Mesothelial cell of epicardium (in vitro differentiated cells): ENCODE data around the gene PREX1. TPM values are rescaled to one million over a fixed set of nuclear protein-coding genes. Genes with fewer than 3 reads are reported as not detected.

ENCODE experiments used
- DNase-seq, 2 experiments: peaks; one replicate each; pipeline ENCODE4 v3.0.0; 2021; ENCODE audit warnings: low spot score in 2 of 2; ENCODE audit not compliant: unreplicated experiment in 2 of 2
- H3K27ac Mint-ChIP-seq: 2 replicates; pipeline ENCODE4 v1.8.0; 2021; ENCODE audit warnings: mixed read lengths
- H3K27me3 Mint-ChIP-seq: 2 replicates; pipeline ENCODE4 v1.8.0; 2021; ENCODE audit warnings: low read depth, mixed read lengths
- H3K36me3 Mint-ChIP-seq: 2 replicates; pipeline ENCODE4 v1.8.0; 2021; ENCODE audit warnings: mixed read lengths
- H3K4me1 Mint-ChIP-seq: 2 replicates; pipeline ENCODE4 v1.8.0; 2021; ENCODE audit warnings: mixed read lengths
- H3K4me3 Mint-ChIP-seq: 2 replicates; pipeline ENCODE4 v1.8.0; 2021; ENCODE audit warnings: mild to moderate bottlenecking, moderate library complexity, mixed read lengths
- H3K9me3 Mint-ChIP-seq: 2 replicates; pipeline ENCODE4 v1.8.0; 2021; ENCODE audit warnings: mixed read lengths
- CTCF ChIP-seq: fragments of 200-600 bp; sonication (generic); IDR thresholded peaks from one replicate; pipeline ENCODE4 v1.5.0; 2021; ENCODE audit warnings: antibody characterized with exemption; ENCODE audit not compliant: unreplicated experiment
- total RNA-seq: library from RNA; stranded (reverse); gene quantifications from 3 replicates; pipeline ENCODE4 v1.2.1, GENCODE V29; 2021

PREX1 gene
- total RNA-seq, 1 donor from 2014 or later: 8.3 TPM

DNA sequence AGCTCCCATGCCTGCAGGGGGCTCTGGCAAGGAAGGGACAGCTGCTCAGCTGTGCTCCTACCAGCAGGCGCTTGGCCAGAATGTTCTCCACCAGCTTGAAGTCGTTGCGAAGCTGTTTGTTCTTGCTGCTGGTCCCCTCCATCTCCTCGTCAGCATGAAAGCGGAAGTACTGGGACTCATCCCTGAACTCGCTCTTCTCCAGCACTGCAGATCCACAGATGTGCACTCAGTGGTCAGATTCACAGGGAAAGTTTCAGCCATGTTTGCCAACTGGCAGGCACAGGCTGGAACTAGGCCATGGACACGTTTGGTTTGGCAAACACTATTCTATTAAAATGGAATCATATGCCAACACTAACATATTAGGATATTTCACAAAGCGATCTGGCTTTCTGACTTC, 167.9 kb downstream of the PREX1 start:
- peaks cover 3% of the 10 kb centered on the region for H3K27me3 Mint-ChIP-seq
- no peak for TF ChIP-seq CTCF
- no peak for DNase-seq
- peaks cover 12% of the 10 kb centered on the region for H3K9me3 Mint-ChIP-seq
- H3K36me3 Mint-ChIP-seq: no peaks in the 10 kb centered on the region
- no peak overlapping the region for H3K27ac Mint-ChIP-seq
- H3K4me3 Mint-ChIP-seq: no peak overlapping the region
- H3K4me1 Mint-ChIP-seq: no peaks in the 10 kb centered on the region

DNA sequence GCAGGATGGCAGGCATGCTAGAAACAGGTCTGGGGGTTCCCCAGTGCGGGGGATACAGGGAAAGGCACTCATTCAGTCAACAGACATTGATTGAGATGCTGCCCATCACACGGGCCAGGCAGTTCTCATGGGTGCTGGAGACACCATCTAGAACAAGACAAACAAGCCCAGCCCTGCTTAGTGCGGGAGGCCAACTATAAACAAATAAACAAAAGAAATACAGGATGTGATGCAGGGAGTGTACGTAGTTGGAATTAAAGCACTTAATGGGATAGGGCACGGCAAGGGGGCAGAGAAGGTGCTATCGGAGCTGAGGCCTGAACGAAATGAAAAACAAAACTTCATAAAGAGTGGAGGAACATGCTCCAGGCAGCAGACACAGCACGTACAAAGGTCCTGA, 169.3 kb downstream of the PREX1 start:
- H3K27ac Mint-ChIP-seq: no peak overlapping the region
- peaks cover 3% of the 10 kb centered on the region for H3K27me3 Mint-ChIP-seq

DNA sequence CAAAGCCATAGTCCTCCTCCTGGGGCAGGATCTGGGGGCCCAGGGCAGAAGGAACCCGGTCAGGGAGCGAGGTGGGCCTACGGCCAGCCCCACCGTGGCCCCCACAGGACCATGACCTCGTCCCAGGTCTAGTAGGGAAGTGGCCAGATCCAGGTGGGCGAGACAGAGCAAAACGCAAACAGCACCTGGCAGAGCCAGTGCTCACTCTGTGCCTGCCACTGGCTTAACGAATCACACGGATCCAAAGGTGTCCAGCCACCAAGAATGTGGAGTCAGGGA, 169.7 kb downstream of the PREX1 start:
- peaks cover 3% of the 10 kb centered on the region for H3K27me3 Mint-ChIP-seq
- no peak for DNase-seq
- H3K4me3 Mint-ChIP-seq: no peak overlapping the region
- peaks cover 12% of the 10 kb centered on the region for H3K9me3 Mint-ChIP-seq
- no peaks in the 10 kb centered on the region for H3K4me1 Mint-ChIP-seq
- H3K36me3 Mint-ChIP-seq: no peaks in the 10 kb centered on the region
- no peak for TF ChIP-seq CTCF
- H3K27ac Mint-ChIP-seq: no peak overlapping the region

More for the DNA sequence above, 169.3 kb downstream of the PREX1 start:
- no peak for TF ChIP-seq CTCF
- no peaks in the 10 kb centered on the region for H3K36me3 Mint-ChIP-seq
- no peak overlapping the region for H3K4me3 Mint-ChIP-seq
- H3K9me3 Mint-ChIP-seq: peaks cover 12% of the 10 kb centered on the region
- DNase-seq: no peak
- H3K4me1 Mint-ChIP-seq: no peaks in the 10 kb centered on the region

- Mint-ChIP-seq H3K9me3 (peaks cover 12% of the 10 kb centered on the region), H3K4me1 (no peaks in the 10 kb centered on the region), H3K4me3 (no peak overlapping the region), H3K36me3 (no peaks in the 10 kb centered on the region), H3K27ac (no peak overlapping the region), H3K27me3 (peaks cover 3% of the 10 kb centered on the region)
- peak; percentile 95 for TF ChIP-seq CTCF
- peak; percentile 52 to 75 for DNase-seq
Measured at GRCh38 chr20:48657426-48658197, 170.2 kb downstream of the PREX1 start.

DNA sequence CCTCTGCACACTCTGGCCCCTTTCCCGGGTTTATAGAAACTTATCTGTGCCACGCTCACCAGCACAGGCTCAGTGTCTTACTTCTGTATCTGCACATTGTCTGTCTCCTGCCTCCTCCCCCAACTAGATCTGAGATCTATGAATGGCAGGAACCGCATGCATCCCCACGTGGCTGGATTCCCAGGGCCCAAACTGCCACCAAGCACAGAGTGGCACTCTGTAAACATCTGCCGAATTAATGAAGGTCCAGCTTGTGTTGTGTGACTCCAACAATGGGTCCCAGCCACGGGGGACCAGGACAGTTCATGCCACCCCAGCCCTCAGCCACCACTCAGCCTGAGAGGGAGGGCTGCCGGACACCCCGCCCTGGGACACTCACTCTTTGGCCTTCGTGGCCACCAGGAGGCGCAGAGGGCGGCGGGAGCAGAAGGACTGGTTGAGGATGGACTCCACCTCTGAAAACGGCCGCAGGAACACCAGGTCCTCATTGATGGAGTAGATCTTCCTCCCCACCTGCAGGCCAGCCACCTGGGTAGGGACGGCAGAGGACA, 171.1 kb downstream of the PREX1 start:
- no peak overlapping the region for H3K27ac Mint-ChIP-seq
- H3K9me3 Mint-ChIP-seq: peaks cover 12% of the 10 kb centered on the region
- DNase-seq: no peak
- H3K36me3 Mint-ChIP-seq: no peaks in the 10 kb centered on the region
- peaks cover 3% of the 10 kb centered on the region for H3K27me3 Mint-ChIP-seq
- no peak for TF ChIP-seq CTCF
- H3K4me1 Mint-ChIP-seq: no peaks in the 10 kb centered on the region
- H3K4me3 Mint-ChIP-seq: no peak overlapping the region
